Right lobe of liver (tissue), 4 donors: ENCODE measurements around the gene NOTCH1.

Experiments used
- POLR2A ChIP-seq: fragments of 450-650 bp; IDR thresholded peaks from one replicate; pipeline ENCODE4 v1.6.1; 2017; ENCODE audit warnings: antibody characterized with exemption, mild to moderate bottlenecking
- TF ChIP-seq, protein P1 (sequence below), 4 donors: fragments of 200-600 bp in 3 of 4; fragments of 450-650 bp in 1 of 4; IDR thresholded peaks; one replicate each; pipeline versions ENCODE4 v1.5.1 to v1.8.0; 2016 to 2022; ENCODE audit warnings: antibody characterized with exemption in 4 of 4, mild to moderate bottlenecking in 2 of 4
- donor health status: DM: no; HTN: no; CAD: no.
- donor health status: DM: no; HTN: no; CAD: no.
- donor health status: DM: no; HTN: yes; CAD: no.

DNA sequence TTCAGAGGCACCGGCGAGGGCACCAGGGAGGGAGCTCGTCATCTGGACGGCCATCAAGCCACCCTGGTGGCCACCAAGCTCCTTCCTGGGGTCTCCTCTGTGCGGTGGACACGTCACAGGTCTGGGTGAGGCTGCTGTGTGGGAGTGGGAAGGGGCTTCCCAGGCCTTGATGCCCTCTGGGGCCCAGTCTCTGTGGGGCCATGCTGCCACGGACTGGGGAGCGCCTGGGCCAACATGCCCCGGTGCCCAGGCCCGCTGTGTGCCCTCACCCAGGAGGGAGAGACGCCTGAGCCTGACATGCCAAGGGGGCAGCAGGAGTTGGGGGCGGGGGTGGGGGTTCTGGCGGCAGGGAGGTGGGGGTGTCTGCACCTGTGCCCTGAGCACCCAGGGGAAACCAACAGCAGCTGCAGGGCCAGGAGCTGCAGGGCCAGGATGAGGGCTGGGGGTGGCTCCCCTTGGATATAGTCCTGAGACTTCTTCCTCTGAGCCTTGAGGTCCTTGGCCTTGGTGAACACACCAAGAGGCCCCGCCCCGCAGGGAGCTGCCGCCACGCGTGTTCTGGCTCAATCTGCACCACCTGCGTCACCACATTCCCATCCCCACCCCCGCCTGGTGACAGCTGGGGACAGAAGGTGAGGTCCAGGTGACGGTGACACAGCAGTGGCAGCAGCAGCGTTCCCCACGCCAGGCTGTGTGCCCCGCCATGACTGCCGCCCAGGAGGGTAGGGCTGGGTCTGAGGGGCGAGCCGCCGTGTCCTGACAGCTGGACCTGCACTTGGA, 47.7 kb downstream of the NOTCH1 start:
- TF ChIP-seq, protein P1, sequence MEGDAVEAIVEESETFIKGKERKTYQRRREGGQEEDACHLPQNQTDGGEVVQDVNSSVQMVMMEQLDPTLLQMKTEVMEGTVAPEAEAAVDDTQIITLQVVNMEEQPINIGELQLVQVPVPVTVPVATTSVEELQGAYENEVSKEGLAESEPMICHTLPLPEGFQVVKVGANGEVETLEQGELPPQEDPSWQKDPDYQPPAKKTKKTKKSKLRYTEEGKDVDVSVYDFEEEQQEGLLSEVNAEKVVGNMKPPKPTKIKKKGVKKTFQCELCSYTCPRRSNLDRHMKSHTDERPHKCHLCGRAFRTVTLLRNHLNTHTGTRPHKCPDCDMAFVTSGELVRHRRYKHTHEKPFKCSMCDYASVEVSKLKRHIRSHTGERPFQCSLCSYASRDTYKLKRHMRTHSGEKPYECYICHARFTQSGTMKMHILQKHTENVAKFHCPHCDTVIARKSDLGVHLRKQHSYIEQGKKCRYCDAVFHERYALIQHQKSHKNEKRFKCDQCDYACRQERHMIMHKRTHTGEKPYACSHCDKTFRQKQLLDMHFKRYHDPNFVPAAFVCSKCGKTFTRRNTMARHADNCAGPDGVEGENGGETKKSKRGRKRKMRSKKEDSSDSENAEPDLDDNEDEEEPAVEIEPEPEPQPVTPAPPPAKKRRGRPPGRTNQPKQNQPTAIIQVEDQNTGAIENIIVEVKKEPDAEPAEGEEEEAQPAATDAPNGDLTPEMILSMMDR (IDR thresholded peaks at IDR 0.05), result no peak
- TF ChIP-seq POLR2A, result no peak
